Karpas-422 (cell line): ENCODE measurements around the gene LIPC. TPM values are rescaled to one million over a fixed set of nuclear protein-coding genes. Genes with fewer than 3 reads are reported as not detected.

Source experiments
- DNase-seq: peaks from one replicate; pipeline ENCODE4 v3.0.0-alpha.2; 2015
- H2AFZ ChIP-seq: fragments of 200-600 bp; sonication (generic); 2 replicates; pipeline ENCODE4 v1.6.1; 2014; ENCODE audit warnings: antibody characterized with exemption, low read length, mixed read lengths
- H3K27ac ChIP-seq: fragments of 200-600 bp; sonication (generic); 2 replicates; pipeline ENCODE4 v1.5.1; 2014; ENCODE audit warnings: mild to moderate bottlenecking, low read length, moderate library complexity
- H3K27me3 ChIP-seq: fragments of 200-600 bp; sonication (generic); 2 replicates; pipeline ENCODE4 v1.6.1; 2014; ENCODE audit warnings: low read length, mixed read lengths
- H3K36me3 ChIP-seq: fragments of 200-600 bp; sonication (generic); 2 replicates; pipeline ENCODE4 v1.6.1; 2014; ENCODE audit warnings: low read length, mixed read lengths; ENCODE audit not compliant: insufficient read depth
- H3K4me1 ChIP-seq: fragments of 200-600 bp; sonication (generic); 2 replicates; pipeline ENCODE4 v1.6.1; 2014; ENCODE audit warnings: mild to moderate bottlenecking, low read length, mixed read lengths
- H3K4me2 ChIP-seq: fragments of 200-600 bp; sonication (generic); 2 replicates; pipeline ENCODE4 v1.6.1; 2014; ENCODE audit warnings: low read length, low read depth, mild to moderate bottlenecking; ENCODE audit not compliant: poor library complexity, severe bottlenecking
- H3K4me3 ChIP-seq: fragments of 200-600 bp; sonication (generic); 2 replicates; pipeline ENCODE4 v1.5.1; 2014; ENCODE audit warnings: mild to moderate bottlenecking, antibody characterized with exemption, low read length, mixed read lengths
- H3K79me2 ChIP-seq: fragments of 200-600 bp; sonication (generic); 2 replicates; pipeline ENCODE4 v1.6.1; 2014; ENCODE audit warnings: mild to moderate bottlenecking, low read length, mixed read lengths
- H3K9ac ChIP-seq: fragments of 200-600 bp; sonication (generic); 2 replicates; pipeline ENCODE4 v1.6.0; 2014; ENCODE audit warnings: low read length
- H3K9me2 ChIP-seq: fragments of 200-600 bp; sonication (generic), shearing (Covaris generic); replicated peaks from 2 replicates; pipeline ENCODE4 v1.6.0; 2014; ENCODE audit warnings: mild to moderate bottlenecking, low read length, moderate library complexity; ENCODE audit not compliant: insufficient read depth
- H3K9me3 ChIP-seq: fragments of 300-700, 200-600 bp; sonication (generic); 2 replicates; pipeline ENCODE4 v1.6.1; 2014; ENCODE audit warnings: low read length, mixed read lengths
- H4K20me1 ChIP-seq: fragments of 200-600 bp; sonication (generic); 2 replicates; pipeline ENCODE4 v1.6.1; 2014; ENCODE audit warnings: mild to moderate bottlenecking, antibody characterized with exemption, low read length, low read depth; ENCODE audit not compliant: insufficient read depth
- total RNA-seq: library from RNA; depleted of rRNA; stranded (reverse); fragments of >200 nt; shearing (Covaris generic); gene quantifications from 2 replicates; pipeline ENCODE4 v1.2.3, GENCODE V29; 2014; ENCODE audit warnings: low replicate concordance

LIPC gene
- total RNA-seq, 1 experiment from 2014 or later, result not detected

GRCh38 chr15:58551764-58552504 is 120.1 kb downstream of the LIPC start:
- Histone ChIP-seq H3K9me2 (no peaks in the 10 kb centered on the region), H3K27ac (no peak overlapping the region), H3K4me1 (no peaks in the 10 kb centered on the region), H3K27me3 (no peaks in the 10 kb centered on the region), H3K9me3 (no peaks in the 10 kb centered on the region), H3K79me2 (no peaks in the 10 kb centered on the region), H2AFZ (no peak overlapping the region), H3K36me3 (no peaks in the 10 kb centered on the region), H4K20me1 (no peaks in the 10 kb centered on the region), H3K4me3 (no peak overlapping the region), H3K9ac (no peak overlapping the region), H3K4me2 (no peak overlapping the region)
- DNase-seq, result no peak

DNA sequence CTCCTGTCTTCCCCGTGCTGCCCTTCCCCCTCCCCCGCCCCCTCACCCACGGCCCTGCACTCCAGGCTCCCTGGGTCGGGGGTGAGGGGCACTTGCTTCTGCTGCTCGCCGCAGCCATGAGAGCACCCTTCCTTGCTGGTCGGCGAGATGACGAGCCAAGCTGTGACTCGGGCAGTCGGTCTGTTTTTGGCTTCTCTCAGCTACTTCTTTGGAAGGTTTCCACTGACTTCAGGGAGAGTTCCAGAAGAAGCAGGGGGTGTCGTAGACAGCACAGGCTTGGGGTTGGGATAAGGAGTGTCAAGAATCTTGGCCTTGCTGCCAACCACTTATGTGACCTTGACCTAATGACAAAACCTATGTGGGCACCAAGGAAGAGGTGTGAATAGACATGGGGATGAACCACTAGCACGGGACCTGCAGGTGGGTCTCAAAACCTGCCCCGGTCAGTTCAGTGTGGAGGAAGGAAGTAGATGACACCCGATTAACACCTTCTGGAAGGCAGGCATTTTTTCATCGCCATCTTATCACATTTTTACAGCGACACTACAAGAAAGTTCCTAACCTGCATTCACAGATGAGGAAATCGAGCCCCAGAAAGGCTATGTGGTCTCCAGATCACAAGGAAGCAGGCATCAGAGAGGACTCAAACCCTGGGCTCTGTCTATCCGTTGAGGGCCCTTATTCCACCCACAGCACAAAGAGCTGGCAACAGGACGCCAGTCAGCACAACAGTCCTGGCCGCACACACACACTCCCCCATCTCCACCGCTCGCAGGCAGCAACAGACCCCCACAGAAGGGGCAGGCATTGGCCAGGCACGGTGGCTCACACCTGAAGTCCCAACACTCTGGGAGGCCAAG is 120.9 kb downstream of the LIPC start:
- Histone ChIP-seq H3K4me3 (no peak overlapping the region), H3K4me1 (no peaks in the 10 kb centered on the region), H3K9ac (no peak overlapping the region), H3K4me2 (no peak overlapping the region), H3K9me2 (no peaks in the 10 kb centered on the region), H3K27me3 (no peaks in the 10 kb centered on the region), H3K79me2 (no peaks in the 10 kb centered on the region), H2AFZ (no peak overlapping the region), H3K27ac (no peak overlapping the region), H3K36me3 (no peaks in the 10 kb centered on the region), H3K9me3 (no peaks in the 10 kb centered on the region), H4K20me1 (no peaks in the 10 kb centered on the region)
- no peak for DNase-seq

GRCh38 chr15:58553365-58553918 is 121.7 kb downstream of the LIPC start:
- Histone ChIP-seq H3K27ac (no peak overlapping the region), H3K9me3 (no peaks in the 10 kb centered on the region), H3K9ac (no peak overlapping the region), H4K20me1 (no peaks in the 10 kb centered on the region), H3K27me3 (no peaks in the 10 kb centered on the region), H3K4me1 (no peaks in the 10 kb centered on the region), H3K4me2 (no peak overlapping the region), H3K79me2 (no peaks in the 10 kb centered on the region), H3K36me3 (no peaks in the 10 kb centered on the region), H3K4me3 (no peak overlapping the region), H2AFZ (no peak overlapping the region), H3K9me2 (no peaks in the 10 kb centered on the region)
- DNase-seq, result no peak

DNA sequence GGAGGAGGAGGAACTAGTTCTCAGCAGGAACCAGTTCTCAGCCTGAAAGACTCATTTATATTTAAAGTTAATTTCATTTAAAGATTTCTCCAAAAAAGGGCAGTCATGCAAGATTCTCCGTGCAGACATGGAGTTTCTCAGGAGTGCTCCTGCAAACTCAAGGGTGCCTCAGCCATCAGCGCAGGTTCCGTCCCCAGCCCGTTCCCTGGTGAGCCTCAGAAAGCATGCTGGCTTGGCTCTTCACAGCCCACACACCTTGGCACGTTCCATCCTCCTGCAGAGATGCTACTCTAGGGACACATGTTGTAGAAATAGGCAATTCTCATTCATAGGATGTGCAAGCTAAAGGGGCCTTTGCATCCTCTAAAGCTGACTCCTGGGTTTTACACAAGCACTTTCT is 123.0 kb downstream of the LIPC start:
- Histone ChIP-seq H3K79me2 (no peaks in the 10 kb centered on the region), H4K20me1 (no peaks in the 10 kb centered on the region), H3K36me3 (no peaks in the 10 kb centered on the region), H2AFZ (no peak overlapping the region), H3K9ac (no peak overlapping the region), H3K4me3 (no peak overlapping the region), H3K4me2 (no peak overlapping the region), H3K27me3 (no peaks in the 10 kb centered on the region), H3K27ac (no peak overlapping the region), H3K9me3 (no peaks in the 10 kb centered on the region), H3K9me2 (no peaks in the 10 kb centered on the region), H3K4me1 (no peaks in the 10 kb centered on the region)
- DNase-seq, result no peak

DNA sequence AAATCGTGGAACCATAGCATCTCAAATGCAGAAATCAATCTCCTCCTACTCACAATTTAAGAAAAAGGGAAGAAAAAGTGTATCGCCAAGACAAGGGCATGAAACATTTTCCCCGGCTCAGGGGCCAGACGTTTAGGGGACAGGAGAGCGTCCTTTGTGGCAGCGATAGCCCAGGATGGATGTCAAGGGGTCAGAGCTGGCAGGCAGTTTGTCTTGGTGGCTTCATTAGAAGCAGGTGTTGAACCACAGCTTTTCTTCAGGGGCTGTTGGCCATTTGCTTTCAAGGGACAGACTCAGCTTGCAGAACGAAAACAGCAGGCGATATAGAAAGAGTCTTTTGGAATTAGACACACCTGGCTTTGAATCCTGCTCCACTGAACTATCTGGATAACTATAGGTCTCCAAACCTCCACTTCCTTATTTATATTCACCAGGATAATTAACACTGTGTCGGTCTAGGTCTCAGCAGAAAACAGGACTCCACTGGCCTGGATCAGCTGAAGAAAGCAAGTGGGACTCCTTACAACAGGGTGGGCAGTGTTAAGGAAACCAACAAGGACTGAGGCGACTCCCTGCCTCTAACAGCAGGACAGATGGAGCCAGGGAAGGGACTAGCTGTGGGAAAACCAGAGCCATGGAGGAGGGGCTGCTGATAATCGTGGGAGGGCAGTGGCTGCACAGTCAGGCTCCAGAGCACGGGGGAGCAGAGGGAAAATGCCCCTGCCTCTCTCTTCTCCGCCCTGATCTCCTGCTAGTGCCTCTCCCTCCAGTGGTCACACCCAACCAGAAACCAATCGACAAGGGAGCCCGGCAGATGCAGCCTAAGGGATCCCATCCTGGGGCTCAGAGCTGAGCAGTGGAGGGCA is 123.6 kb downstream of the LIPC start:
- H3K9me3 ChIP-seq, result no peaks in the 10 kb centered on the region
- H3K27me3 ChIP-seq, result no peaks in the 10 kb centered on the region
- H3K4me1 ChIP-seq, result no peaks in the 10 kb centered on the region
- H3K9ac ChIP-seq, result no peak overlapping the region
- no peak overlapping the region for H3K4me2 ChIP-seq
- no peaks in the 10 kb centered on the region for H3K79me2 ChIP-seq
- no peak overlapping the region for H3K27ac ChIP-seq
- no peak overlapping the region for H2AFZ ChIP-seq
- no peak for DNase-seq
- H3K9me2 ChIP-seq, result no peaks in the 10 kb centered on the region
- no peaks in the 10 kb centered on the region for H3K36me3 ChIP-seq
- no peaks in the 10 kb centered on the region for H4K20me1 ChIP-seq
- no peak overlapping the region for H3K4me3 ChIP-seq

DNA sequence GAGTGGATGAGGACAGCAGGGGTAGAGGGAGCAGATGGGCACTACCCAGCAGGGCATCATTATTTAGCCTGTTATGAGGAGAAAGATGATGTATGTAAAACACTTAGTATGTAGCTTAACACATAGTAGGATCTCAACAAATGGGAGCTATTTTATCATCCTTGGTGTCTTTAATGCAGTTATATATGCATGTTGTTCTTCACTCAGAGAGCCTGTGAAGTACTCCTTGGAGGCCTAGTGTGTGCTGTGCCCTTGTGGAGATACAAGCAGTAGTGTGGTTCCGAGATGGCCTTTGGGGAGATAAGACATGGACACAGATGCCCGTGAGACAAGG is 124.2 kb downstream of the LIPC start:
- Histone ChIP-seq H3K4me2 (no peak overlapping the region), H3K4me3 (no peak overlapping the region), H3K27ac (no peak overlapping the region), H3K9ac (no peak overlapping the region), H3K9me2 (no peaks in the 10 kb centered on the region), H3K4me1 (no peaks in the 10 kb centered on the region), H3K36me3 (no peaks in the 10 kb centered on the region), H3K9me3 (no peaks in the 10 kb centered on the region), H2AFZ (no peak overlapping the region), H4K20me1 (no peaks in the 10 kb centered on the region), H3K79me2 (no peaks in the 10 kb centered on the region), H3K27me3 (no peaks in the 10 kb centered on the region)
- DNase-seq, result no peak

- Histone ChIP-seq H3K27ac (no peak overlapping the region), H3K9me2 (no peaks in the 10 kb centered on the region), H3K79me2 (no peaks in the 10 kb centered on the region)
Measured at GRCh38 chr15:58556541-58556940, 124.8 kb downstream of the LIPC start.

GRCh38 chr15:58558777-58559176 is 127.0 kb downstream of the LIPC start:
- H3K9ac ChIP-seq, result no peak overlapping the region
- H3K27me3 ChIP-seq, result no peaks in the 10 kb centered on the region
- DNase-seq, result no peak
- no peak overlapping the region for H2AFZ ChIP-seq
- no peak overlapping the region for H3K27ac ChIP-seq
- no peaks in the 10 kb centered on the region for H4K20me1 ChIP-seq
- no peaks in the 10 kb centered on the region for H3K36me3 ChIP-seq
- no peak overlapping the region for H3K4me3 ChIP-seq
- no peak overlapping the region for H3K4me2 ChIP-seq
- no peaks in the 10 kb centered on the region for H3K79me2 ChIP-seq
- no peaks in the 10 kb centered on the region for H3K4me1 ChIP-seq
- no peaks in the 10 kb centered on the region for H3K9me3 ChIP-seq
- H3K9me2 ChIP-seq, result no peaks in the 10 kb centered on the region

More at GRCh38 chr15:58556541-58556940, 124.8 kb downstream of the LIPC start:
- DNase-seq, result no peak
- H3K4me3 ChIP-seq, result no peak overlapping the region
- no peaks in the 10 kb centered on the region for H4K20me1 ChIP-seq
- no peak overlapping the region for H3K9ac ChIP-seq
- no peaks in the 10 kb centered on the region for H3K27me3 ChIP-seq
- H3K9me3 ChIP-seq, result no peaks in the 10 kb centered on the region
- no peak overlapping the region for H2AFZ ChIP-seq
- no peaks in the 10 kb centered on the region for H3K4me1 ChIP-seq
- H3K4me2 ChIP-seq, result no peak overlapping the region
- H3K36me3 ChIP-seq, result no peaks in the 10 kb centered on the region
